RKO (cell line): Measurements from ENCODE around the gene APOL1.
A peak's percentile ranks its signal among the peaks of the same experiment; 100 is the strongest.

Source experiments
- DNase-seq: peaks from one replicate; pipeline ENCODE4 v3.0.0-alpha.2; 2016; ENCODE audit warnings: low spot score

Gene APOL1

DNA sequence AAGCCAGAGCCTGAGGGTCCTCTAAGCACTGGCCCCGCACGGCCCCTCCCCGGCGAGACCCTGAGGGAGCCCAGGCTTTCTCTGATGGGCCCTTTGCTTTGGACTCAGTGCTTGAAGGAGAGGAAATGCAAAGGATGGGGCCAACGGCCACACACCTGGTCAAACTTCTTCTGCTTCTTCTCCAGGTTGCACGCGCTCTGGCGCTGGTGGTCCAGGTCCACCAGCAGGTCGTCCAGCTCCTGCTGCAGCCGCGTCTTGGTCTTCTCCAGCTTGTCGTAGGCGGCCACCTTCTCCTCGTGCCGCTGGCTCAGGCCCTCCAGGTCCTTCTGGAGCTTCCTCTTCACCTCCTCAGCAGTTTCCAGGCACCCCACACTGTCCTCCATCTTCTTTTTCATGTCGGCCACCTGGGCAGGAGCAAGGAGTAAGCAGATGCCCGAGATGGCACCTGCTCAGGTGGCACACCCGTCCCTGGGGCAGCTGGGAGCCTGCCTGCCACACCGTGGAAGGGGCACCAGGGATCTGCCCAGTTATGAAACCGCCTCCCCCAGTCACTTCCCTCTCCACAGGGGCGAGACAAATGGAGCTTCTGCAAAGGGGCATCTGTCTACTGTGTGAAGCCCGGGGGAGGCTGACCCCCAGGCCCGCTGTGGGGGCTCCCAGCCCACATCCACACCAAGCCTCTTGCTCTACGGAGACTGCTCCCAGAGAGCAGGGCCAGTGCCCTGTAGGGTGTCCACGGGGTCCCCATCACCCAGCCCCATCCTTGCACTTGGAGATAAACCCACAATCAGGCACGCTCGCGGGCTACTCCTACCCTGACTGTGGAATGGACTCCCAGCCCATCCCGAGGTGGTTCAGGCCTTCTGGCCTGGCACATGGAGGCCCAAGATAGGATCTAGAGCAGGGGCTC lies 39.2 kb downstream of the APOL1 start:
- no peak for DNase-seq

DNA sequence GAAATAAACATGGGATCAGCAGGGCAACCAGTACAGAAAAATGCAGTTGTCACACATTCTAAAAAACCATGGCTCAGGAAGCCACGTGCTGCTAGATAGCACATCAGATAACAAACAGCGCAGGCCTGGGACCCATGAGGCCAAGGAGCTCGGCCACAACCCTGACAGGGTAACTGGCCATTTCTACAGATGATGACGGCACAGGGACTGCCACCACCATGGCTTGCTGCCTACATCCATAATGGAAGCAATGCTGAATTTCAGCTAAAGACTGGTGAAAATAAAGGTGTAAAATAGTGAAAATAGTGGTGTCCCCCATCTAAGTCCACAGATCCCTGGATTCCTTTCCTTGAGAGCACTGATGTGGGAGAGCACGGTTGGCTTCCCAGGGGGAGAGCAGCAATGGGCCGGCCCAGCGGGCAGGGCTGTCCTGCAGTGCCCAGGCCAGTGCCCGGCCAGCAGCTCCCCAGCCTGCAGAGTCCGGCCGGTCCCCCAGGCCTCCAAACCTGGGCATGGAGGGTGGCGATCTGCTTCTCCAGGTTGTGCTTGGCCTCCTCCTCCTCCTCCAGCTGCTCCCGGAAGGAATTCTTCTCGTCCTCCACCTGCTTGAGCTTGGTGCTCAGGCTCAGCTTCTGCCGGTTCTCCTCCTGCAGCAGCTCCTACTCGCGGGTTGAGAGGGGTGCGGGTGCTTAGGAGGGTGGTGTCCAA lies 40.0 kb downstream of the APOL1 start:
- no peak for DNase-seq

DNA sequence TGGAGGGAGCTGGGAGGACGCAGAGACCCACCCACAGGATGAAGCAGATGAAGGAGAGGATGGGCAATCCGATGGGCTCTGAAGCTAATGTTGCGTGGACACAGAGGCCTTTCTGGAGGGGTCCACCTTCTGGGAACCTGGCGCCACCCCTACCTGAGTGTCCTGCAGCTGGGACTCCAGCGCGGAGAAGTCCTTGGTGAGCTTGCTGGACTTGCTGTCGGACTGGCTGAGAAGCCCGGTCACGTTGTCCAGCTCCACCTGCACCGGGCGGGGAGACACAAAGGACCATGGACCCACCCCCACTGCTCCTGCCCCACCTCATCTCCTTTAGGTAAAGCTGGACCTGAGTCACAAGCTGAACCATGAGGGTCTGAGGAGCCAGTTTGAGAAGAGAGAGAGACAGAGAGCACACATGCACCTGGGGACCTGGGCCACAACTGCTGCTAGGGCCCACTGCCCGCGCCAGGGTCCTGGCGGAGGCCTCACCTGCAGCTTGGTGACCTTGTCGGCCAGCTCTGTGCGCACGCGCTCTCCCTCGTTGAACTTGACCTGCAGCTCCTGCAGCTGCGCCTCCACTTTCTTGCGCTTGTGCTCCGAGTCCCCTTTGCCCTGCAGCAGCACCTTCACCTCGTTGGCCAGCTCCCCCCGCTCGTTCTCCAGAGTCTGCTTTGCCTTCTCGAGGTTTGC lies 40.8 kb downstream of the APOL1 start:
- no peak for DNase-seq

DNA sequence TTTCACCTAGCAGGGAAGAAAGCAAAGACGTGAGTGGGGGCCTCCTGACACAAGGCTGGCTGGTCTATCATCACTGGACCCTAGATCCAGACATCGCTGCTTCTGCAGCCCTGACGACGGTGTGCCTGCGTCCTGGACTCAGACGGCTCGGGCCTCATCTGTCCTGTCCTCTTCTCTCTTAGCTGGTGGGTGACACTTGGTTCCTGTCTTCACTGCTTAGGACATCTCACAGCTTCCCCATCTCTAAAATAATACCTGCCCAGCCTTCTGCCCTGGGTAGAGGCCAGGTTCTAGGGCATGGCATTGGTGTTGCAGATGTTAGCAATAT lies 41.3 kb downstream of the APOL1 start:
- DNase-seq: no peak

DNA sequence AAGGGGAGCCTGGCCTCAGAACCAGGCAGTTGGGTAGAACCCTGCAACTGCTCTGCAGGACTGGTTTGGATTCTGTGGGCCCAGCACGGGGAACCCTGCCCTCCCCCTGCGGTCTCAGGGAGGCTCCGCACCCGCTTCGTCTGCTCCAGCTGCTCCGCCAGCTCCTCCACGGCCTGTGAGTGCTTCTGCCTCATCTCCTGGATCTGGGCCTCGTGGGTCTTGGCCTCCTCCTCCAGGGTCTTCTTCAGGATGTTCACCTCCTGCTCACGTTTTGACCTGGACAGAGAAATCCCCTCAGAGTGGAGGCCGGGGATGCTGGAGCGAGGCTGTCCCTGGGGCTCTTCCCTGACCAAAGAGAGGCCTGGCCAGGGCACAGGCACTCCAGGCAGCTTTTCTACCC lies 41.9 kb downstream of the APOL1 start:
- DNase-seq: no peak

DNA sequence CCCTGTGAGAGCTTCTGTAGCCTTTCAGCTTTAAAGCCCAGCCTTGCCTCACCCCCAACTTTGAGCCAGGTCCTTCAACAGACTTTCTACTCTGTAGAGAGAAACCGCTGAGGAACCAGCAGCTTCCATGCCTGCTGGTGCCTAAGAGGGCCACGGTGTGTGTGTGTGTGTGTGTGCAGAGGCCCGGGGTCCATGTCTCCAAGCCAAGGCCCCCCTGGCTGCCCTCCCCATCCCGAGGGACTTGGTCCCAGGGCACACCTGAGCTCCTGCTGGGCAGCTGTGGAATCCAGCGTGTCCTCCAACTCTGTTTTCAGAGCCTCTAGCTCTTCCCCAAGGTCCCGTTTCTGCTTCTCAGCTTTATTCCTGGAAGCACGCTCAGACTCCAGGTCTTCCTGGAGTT lies 42.3 kb downstream of the APOL1 start:
- no peak for DNase-seq

DNA sequence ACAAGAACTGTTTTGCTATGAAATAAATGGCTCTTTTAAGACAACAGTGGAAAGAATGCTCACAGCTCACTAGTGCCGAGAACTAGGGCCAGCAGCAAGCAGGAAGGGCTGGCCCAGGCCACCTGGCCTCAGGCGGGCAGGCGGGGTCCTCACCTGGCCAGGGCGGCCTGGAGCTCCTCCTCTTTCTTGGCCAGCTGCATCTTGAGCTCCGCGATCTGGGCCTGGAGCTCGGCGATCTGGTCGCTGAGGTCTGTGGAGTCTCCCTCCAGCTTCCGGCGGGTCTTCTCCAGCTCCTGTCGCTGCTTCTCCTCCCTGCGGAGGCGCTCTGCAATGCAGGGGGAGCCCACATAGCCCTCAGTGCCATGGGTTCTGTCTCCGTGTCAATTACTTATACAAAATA lies 43.8 kb downstream of the APOL1 start:
- no peak for DNase-seq

DNA sequence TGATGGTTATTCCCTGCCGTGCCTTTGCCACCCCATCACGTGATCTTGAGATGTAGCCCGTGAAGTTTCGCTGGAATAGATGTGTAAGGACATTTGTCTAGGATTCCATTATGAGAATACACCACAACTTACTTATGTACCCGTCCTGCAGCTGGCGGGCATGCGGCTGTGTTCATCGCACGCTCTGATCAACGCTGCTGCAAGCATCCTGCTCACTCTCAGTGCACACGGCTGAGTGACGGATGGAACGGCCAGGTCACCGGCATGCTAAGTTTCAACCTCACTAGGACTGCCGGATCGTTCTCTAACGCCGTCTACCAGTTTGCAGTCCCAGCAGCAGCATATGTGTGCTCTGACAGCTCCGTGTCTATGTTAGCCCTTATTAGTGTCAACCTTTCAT lies 44.6 kb downstream of the APOL1 start:
- no peak for DNase-seq

DNA sequence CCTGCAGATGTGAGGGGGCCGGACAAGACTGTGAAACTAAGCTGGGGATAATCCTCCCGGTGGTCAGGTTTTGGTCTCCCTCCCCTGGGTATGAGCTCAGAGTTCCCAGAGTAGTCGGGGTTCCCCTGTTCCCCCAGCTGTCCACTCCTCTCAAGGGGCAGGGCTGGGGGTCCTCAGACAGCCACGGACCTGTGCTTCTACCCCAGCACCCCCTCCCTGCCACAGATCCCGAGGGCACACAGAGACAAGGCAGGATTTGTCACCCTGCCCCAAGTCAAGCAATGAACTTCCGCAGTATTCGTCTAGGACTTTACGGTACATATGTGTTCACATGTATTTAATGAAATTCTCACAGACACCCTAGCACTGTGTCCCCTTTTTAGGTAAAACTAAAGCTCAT lies 45.2 kb downstream of the APOL1 start:
- no peak for DNase-seq

DNA sequence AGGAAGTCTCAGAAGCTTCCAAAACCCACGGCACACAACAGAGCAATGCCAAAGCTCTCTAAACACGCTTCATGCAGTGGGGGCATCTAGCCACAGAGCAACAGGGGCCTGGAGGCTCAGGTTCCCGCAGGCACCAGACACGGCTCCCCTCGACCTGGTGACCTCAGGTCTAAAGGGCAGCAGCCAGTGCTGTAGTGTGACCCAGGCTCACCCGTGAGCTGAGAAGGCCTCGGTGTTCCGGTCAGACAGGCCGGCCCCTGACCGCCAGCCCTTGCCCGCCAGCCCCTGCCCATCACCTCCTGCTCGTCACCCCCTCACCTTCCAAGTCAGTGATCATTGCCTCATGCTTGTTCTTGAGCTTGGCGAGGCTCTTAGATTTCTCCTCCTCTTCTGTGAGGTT lies 45.7 kb downstream of the APOL1 start:
- no peak for DNase-seq

DNA sequence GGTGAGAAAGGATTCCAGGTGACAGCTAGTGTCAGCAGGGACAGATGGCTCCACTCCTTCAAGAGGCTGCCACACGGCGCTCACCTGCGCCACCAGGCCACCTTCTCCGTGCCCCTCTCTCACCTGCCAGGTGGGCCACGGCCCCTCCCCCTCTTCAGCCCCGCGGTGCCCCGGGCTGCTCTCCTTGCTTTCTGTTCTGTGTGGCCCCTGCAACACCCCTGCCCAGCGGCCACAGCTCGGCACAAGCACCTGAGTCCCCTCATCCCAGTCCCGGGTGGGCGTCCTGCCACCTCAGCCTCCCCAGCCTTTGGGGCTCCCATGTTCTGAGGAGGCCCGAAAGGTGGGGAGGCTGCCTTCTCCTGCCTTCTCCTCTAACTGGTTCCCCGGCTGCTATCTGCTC lies 46.4 kb downstream of the APOL1 start:
- no peak for DNase-seq

DNA sequence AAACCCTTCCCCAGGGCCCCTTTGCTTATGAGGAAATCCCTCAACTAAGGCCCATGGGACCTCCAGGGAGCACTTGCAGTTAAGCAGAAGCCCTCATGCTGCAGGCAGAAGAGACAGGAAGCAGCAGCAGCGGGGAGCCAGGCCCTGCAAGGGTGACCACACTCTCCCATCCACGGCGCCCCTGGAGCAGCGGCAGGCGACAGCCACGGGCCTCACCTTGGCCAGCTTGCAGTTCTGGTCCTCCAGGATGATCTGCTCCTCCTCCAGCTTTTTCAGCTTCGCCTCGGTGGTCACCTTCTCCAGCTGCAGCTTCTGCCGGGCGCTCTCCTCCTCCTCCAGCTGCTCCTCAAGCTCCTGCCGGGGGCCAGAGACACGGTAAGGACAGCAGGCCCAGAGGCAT lies 47.0 kb downstream of the APOL1 start:
- DNase-seq: no peak

DNA sequence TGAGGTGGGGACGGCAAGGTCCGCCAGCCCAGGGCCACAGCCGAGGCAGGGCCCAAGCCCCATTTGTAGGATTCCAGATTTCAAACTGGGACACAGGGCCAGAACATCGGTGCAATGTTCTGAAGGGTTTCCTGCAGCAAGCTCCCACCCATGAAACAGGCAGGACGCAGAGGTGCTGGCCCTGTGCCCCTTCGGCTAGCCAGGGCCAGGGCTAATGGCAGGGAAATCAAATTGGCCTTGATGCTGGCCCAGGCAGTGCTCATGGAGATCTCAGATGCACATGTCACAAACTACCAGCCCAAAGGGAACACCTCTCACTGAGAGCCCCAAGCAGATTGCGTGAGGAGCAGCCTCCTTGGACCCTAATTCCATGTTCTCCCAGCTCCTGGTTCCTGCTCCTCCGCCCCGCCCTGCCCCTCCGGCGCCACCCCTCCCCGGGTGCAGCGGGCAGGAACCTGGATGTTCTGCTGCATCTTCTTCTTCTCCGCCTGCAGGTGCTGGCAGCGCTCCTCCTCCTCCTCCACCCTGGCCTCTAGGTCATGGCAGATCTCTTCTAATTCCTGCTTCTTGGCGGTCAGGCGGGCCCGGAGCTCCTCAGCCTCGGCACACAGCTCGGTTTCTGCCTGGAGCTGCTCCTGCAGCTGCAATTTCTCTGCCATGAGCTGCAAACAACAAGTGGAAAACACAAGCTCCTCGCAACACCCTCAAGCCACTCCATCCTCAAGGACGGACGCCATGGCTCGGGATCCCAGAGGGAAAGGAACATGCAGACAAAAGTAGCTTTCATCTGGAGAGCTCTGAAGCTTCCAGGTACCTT lies 47.7 kb downstream of the APOL1 start:
- DNase-seq: no peak

DNA sequence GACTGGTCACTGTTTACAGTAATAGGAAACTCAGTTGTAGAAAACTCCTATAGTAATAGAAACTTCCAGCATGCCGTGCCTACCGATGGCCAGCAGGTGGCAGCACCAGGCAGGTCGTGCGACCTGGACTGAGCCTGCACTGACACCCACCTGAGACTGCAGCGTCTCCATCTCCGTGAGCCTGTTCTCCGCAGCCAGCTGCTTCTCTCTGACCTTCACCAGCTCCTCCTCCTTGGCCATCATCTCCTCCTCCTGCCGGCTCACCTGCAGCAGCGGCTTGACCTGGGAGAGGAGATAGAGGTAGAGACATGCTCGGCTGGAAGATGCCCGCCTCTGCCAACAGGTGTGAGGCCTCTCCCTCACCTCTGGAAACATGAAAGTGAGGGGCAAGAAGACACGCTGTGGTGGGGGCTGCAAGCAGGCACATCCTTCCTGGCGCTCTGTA lies 48.5 kb downstream of the APOL1 start:
- DNase-seq: peak; percentile 40

DNA sequence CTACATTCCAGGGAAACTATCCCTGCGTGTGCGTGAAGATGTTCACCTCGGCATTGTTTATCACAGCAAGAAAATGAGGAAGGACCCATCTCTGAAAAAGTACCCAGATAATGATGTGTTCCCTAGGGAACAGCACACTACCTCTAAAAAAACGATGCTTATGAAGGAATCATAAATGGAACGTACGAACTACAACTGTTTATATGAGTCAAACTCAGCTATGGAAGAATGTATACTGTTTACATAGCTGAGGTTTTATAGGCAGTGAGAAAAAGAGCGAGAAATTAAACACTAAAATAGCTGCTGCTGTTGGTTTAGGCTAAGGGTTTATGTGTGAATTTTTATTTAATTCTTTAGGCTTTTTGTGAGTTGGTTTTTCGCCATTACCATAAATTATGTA lies 48.9 kb downstream of the APOL1 start:
- no peak for DNase-seq

DNA sequence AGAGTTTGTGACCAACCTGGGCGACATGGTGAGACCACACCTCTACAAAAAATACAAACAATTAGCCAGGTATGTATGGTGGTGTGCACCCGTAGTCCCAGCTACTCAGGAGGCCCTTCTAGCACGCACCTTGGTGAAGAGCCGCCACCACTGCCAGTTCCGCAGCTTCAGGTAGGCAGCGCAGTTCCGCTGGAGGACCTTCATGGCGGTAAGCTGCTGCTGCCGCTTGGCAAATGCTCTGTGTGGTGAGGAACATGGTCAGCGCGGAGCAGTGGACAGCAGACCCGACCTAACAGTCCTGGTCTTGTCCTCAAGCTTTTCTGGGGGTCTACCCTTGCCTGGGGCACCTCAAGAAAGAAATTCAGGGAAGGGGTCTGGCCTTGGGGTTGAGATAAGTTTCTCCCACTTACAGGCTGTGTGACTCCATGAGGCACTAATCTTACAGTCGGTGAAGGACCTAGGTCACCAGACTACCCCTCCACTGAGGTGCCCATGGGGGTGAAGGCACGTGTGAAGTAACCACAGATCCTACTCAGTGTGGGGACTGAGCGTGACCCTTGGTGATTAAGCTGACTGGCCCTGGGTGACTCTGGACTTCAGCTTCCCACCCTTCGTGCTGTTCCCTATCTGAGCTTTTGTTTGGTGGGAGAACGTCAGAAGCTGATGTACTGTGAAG lies 49.6 kb downstream of the APOL1 start:
- no peak for DNase-seq

DNA sequence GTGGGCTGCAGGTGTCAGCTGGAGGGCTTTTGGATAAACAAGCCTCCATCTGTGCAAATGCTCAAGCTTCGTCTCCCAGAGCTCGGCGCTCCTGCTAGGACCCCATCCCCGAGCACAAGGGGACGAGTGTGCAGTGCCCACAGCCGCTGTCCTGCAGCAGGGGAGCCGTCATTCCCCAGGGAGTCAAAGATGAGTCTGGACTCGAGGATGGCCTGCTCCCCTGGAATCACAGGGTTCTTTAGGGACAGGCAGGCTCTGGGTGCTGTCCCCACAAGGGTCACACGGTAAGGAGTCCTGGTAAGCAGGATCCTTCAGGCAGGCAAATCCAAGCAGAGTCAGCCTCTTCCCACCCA lies 50.2 kb downstream of the APOL1 start:
- DNase-seq: no peak

DNA sequence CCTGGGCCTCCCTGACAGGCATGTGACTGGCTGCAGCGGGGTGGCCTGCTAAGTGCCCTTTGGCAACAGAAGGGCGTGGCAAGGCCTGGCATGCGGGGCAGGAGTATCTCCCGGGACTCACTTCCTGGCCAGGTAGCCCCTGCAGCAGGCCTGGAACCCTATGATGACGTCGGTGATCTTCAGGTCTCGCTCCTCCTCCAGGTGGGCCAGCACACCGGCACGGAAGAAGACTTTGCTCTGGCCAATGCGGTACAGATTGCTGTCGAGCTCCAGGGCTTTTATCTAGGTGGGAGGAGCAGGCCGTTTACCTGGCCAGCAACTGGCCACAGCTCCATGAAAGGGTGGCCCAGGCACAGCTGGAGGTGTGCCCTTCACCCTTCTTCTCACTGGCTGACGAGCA lies 50.9 kb downstream of the APOL1 start:
- no peak for DNase-seq

DNA sequence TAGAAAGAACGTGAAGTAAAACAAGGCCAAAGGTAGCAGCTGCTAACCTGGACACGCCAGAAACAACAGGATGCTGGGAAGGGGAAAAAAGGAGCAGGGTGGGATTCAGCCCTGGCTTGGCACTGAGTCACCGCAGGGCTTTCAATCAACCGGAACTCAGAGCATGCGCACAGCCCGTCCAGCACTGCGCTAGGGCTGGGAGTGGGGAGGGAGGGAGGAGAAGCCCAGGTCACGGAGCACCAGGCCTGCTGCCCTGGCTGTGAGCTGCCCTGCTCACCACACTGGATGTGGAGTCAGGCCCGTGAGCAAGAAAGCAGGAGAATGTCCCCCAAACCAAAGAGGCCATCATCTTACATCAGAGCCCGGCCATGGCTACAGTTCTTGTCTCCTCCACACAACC lies 51.5 kb downstream of the APOL1 start:
- DNase-seq: no peak

DNA sequence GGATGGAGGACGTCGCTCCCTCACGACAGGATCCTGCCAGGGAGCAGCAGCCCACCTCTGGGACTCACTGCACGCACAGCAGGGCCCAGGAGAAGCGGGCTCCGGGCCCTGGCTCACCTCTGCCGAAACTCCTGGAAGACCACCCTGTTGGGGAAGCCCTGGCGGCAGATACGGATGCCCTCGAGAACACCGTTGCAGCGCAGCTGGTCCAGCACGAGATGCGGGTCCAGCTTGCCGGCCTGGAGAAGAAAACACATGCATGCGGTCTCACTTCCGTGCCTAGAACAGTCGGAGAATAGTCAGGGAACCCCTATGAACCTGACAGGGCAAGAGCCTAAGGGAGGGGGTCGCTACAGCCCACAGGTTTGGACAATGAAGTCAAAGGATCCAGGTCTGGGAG lies 52.9 kb downstream of the APOL1 start:
- no peak for DNase-seq

DNA sequence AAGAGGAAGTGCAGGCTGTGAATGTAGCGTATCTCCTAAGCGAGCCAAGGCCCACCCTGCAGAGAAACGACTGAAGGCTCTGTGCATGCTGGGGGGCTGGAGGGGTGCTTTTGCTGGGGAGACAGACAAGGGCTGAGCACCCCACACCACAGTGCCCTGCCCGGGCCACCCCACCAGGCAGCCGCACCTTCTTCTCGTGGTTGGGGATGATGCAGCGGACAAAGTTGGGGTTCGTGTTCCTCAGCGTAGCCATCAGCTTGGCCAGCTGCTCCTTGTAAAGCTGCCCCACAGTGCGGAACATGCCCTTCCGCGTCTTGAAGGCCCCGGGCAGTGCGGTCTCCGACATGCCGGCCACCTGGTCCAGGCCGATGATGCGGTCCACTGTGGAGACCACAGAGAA lies 53.3 kb downstream of the APOL1 start:
- no peak for DNase-seq

DNA sequence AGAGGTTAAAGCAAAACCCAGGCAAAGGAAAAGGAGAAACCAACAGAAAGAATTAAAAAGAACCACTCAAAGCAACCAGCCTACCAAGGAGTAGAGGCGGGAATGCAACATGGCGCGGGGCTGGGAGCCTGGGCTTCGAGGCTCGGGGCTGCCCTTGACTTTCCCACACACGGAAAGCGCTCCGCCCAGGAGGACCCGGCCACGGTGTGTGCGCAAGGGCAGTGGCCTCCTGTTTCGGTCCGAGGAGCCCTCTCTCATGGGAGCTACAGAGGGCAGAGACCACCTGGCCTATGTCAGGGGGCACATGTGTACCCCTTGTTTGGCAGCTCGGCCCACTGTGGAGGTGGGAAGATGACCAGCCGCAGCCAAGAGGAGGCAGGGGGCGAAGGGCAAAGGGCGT lies 55.9 kb downstream of the APOL1 start:
- DNase-seq: no peak
